ENCODE results near the gene PTGFRN.

Gene PTGFRN

DNA sequence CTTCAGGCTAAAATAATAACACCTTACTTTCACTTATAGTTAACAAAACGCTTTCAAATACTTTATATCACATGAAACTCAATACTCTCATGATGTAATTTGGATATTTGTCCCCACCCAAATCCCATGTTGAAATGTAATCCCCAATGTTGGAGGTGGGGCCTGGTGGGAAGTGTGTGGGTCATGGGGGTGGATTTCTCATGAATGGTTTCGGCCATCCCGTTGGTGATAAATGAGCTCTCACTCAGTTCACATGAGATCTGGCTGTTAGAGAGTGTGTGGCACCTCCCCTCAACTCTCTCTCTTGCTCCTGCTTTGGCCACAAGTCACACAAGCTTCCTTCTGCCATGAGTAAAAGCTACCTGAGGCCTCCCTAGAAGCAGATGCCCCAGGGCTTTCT is 22.5 kb upstream of the PTGFRN start:
- no peak for DNase-seq (ENCODE audit: extremely low read depth in 1 of 2, low read depth in 1 of 2)

DNA sequence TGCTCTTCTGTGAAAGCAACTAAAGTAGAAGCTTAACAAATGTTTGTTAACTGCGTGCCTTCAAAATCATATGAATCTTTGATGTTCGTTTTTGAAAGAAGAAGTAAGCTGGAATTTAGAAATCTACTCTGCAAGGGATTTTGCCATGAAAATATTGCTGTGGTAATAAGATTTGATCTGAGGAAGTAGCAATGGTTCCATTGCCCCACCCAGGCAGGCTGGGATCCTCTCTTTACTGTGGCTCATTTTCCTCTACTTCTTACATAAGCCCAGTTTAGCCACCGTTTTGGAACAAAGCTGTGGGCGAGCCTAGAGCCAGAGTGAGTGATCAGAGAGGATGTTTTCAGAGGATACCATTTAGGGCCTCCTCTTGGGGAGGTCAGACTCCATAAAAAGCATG is 20.3 kb upstream of the PTGFRN start:
- no peak for DNase-seq (ENCODE audit: extremely low read depth in 1 of 2, low read depth in 1 of 2)

DNA sequence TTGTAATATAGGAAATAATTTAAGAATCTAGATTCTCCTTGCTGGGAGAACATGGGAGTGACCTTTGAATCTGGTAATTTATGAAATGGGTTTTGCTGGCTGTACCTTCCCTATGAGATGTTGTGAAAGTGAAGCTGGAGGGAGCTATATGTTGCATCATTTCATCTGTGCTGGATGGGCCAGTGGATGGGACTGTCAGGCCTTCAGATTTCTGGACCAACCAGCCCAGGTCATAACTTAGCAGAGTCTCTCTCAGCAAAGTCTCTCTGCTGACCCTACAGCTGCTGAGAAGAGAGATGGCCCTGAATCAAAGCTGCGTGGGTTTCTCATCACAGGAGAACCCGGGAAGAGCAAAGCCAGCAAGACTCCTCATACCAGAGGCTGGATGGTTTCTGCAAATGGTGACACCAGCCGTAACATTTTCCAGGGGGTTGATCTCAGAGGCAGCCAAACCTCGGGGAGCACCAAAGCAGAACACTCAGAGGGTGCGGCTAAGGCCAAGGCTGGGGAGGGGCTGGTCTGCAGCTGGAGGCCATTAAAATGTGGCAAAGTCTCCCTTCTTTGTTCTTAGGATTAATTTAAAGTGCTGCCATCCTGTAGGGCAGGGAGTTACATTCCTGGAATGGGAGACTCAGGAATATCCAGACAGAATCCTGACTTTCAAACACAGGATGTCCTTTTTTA is 18.2 kb upstream of the PTGFRN start:
- no peak for DNase-seq (ENCODE audit: extremely low read depth in 1 of 2, low read depth in 1 of 2)

DNA sequence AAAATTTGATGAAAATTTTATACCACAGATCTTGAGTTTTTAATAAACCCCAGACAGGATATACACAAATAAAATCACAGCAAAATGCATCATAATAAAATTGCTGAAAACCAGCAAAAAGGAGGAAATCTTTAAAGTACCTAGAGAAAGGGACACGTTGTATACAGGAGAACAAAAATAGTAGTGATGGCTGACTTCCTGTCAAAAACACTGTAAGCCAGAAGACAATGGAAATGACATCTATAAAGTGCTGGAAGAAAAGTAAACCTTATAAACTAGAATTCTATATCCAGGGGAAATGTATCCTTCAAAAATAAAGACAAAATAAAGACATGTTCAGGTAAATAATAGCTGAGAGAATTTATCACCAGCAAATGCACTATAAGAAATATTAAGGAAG is 14.6 kb upstream of the PTGFRN start:
- DNase-seq (ENCODE audit: extremely low read depth in 1 of 2, low read depth in 1 of 2), result no peak

DNA sequence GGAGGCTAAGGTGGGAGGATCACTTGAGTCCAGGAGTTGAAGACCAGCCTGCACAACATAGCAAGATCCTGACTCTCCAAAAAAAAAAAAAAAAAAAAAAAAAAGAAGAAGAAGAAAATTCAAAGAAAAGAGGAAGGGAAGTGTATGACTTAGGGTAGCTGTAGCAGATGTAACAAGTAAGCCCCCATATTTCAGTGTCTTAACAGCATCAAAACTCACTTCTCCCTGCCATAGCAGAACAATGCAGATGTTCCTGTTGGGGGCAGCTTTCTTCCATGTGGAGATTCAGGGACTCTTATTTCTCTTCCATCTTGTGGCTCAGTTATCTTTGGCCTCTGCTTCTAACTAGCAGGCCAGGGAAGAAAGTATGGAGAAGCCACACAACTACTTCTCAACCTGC is 10.2 kb upstream of the PTGFRN start:
- DNase-seq (ENCODE audit: extremely low read depth in 1 of 2, low read depth in 1 of 2), result no peak

DNA sequence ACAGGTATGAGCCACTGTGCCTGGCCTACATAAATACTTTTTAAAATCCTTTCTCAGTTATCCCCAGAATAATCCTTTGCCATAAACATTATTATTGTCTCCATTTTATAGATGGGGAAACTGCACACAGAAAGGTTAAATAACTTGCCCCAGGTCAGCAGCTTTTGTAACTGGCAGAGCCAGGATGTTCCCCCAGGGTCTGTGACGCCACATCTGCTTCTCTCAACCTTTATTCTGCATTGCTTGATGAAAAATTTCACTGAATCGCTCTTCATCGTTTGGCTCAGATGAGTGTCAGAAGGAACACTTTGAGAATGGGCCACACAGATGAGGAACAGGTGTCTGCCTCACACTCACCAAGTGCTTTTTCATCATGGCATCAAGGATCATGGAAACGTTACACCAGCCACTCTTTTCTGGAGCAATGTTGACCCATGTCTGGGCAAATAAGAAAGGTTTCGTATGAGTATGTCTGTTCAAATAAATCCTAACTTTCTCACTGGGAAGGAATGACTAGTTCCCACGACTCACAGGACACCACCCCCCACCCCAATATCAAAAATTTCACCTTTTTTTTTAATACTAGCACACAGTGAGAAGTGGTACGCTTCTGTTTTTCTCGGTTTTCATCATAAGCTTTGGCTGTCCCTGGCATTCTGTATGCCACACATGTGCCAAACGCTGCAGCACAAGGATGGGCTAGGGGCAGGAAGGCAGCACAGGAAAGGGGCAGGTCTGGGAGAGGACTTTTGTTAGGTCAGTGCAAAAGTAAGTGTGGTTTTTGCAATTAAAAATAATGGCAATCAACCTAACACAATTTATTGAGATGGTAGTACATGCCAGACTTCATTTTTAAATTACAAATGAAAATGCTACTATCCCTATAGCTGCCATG is 9.0 kb upstream of the PTGFRN start:
- DNase-seq (ENCODE audit: extremely low read depth in 1 of 2, low read depth in 1 of 2), result no peak

DNA sequence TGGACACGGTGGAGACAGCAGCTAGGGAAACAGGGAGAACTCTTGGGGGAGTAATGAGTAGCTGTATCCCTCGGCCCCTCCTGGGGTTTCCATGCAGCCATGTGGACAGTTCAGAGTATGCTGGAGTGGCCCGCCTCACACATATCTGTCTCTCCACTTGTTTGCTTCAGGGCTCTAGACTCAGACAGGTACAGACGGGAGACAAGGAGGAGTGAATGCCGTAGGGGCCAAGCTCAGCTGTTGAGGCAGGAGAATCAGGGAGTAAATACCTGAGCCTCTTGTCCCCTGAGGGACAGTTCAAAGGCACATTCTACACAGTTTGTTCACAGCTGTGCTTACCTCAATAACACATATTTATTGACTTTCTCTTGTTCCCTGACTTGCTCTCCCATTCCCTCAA is 7.7 kb upstream of the PTGFRN start:
- no peak for DNase-seq (ENCODE audit: extremely low read depth in 1 of 2, low read depth in 1 of 2)

DNA sequence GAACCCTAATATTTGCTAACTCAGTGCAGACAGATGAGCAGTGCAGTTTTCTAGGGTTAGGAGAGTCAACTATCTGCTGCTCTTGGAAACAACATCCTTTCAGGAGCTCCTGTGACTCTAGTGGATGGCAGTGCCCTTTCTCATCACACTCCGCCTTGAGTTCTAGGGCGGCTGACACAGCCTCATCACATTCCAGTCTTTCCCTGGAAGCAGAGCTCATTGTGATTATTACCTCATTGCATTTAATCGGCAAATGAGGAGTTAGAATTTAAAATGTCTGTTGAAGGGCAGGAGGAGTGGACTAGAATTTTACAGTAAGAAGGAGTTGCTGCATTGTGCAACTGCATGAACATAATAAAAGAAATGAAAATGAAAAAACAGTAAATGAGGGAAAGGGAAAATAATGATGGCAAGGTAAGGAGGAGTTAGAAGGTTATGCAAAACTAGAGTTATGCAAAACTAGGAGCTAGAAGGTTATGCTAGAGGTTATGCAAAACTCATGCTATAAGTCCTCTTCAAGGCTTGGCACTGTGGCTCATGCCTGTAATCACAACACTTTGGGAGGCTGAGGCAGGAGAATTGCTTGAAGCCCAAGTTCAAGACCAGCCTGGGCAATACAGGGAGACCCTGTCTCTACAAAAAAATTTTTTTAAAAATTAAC is 6.9 kb upstream of the PTGFRN start:
- DNase-seq (ENCODE audit: extremely low read depth in 1 of 2, low read depth in 1 of 2), result no peak

DNA sequence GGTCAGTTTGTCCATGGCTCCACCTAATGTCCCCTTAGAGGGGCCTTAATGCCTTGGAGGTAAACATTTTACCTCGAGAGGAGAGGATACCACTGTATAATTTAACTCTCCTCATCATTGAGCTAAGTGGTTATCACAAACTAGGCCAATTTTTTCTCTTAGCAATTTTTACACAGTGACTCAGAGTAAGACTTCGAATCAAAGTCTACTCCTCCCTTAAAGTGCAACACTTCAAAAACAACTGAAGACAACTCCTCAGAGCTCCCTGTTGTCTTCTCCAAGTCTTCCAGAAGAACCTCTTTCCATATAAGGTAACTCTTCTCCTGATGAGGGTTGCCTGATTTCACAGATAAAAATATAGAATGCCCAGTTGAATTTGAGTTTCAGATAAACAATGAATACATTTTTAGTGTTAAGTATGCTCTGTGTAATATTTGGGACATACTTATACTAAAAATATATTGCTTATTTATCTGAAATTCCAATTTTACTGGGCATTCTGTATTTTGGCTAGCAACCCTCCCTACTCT is 4.9 kb upstream of the PTGFRN start:
- DNase-seq (ENCODE audit: extremely low read depth in 1 of 2, low read depth in 1 of 2), result no peak

DNA sequence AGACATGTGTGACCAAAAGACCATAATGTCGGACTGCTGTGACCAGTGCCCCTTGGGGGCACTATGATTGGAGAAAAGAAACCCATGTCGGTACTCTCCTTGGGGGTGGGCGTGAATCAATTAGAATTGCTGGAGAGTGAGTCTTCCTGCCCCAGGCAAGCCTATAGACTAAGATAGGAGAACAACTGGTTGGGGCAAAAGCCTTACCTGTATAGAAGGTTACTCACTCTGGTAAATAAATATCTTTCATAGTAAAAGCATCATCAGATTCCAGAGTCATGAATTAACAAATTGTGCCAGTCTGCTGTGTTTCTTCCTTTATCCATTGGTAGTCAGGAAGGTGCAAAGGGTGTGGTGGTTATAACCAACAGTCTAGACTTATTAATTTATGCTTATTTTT is 2.9 kb upstream of the PTGFRN start:
- DNase-seq (ENCODE audit: extremely low read depth in 1 of 2, low read depth in 1 of 2), result no peak

DNA sequence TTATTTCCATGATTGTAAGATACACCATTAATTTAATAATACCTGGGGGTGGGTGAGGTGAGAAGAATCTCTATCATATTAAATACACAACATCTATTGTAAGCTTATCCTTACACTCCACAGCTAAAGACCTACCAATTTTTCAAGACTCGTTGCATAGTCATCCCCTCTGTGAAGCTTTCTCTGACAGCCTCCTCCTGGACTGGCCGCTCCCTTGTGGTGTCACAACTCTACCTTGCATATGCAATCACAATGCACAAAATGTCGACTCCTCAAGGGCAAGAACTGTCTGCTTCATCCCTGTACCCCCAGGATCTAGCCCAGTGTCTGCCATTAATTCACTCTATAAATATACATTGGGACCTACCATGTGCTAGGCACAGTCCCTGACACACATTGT is 2.4 kb upstream of the PTGFRN start:
- no peak for DNase-seq (ENCODE audit: extremely low read depth in 1 of 2, low read depth in 1 of 2)

DNA sequence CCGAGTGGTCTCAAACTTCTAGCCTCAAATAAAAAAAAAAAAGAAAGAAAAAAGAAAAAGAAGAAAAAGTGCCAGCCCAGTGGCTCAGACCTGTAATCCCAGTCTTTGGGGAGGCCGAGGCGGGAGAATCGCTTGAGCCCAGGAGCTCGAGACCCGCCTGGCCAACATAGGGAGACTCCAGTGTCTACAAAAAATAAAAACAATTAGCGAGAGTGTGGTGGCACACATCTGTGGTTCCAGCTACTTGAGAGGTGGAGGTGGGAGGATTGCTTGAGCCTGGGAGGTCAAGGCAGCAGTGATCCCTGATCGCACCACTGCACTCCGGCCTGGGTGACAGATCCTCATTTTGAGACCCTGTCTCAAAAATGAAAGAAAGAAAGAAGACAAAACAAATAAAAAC is 1.4 kb upstream of the PTGFRN start:
- DNase-seq (ENCODE audit: extremely low read depth in 1 of 2, low read depth in 1 of 2), result no peak

DNA sequence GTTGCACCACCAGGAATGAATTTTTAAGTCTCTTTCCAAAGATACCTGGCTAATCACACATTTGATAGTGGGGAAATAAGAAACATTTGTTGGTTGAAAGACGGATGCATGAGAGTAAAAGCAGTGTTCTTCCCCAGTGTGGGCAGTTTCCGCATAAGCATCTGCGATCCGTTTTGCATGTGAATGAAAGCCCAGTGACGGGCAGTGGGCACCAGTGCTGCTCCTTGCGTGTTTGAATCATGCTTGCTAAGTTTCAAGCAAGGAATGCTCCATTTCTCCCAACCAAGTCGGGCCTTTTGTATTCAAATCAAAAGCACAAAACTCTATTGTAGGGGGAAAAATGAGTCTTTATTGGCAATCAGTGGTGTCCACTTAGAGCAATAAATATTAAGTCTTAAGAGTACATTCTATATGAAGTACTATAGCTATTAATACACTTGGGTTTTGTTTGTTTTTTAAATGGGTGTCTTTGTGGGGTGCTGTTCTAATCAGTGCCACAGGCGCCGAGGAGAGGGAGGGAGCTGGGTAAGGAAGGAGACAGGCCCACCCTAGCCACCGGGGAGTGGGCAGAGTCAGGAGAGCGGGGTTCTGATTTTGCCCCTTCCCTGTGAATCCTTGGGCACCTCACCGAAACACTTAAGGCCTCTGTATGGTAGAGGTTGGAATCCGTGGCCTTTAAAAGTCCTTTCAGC is 750 bp upstream of the PTGFRN start:
- no peak for DNase-seq (ENCODE audit: extremely low read depth in 1 of 2, low read depth in 1 of 2)

DNA sequence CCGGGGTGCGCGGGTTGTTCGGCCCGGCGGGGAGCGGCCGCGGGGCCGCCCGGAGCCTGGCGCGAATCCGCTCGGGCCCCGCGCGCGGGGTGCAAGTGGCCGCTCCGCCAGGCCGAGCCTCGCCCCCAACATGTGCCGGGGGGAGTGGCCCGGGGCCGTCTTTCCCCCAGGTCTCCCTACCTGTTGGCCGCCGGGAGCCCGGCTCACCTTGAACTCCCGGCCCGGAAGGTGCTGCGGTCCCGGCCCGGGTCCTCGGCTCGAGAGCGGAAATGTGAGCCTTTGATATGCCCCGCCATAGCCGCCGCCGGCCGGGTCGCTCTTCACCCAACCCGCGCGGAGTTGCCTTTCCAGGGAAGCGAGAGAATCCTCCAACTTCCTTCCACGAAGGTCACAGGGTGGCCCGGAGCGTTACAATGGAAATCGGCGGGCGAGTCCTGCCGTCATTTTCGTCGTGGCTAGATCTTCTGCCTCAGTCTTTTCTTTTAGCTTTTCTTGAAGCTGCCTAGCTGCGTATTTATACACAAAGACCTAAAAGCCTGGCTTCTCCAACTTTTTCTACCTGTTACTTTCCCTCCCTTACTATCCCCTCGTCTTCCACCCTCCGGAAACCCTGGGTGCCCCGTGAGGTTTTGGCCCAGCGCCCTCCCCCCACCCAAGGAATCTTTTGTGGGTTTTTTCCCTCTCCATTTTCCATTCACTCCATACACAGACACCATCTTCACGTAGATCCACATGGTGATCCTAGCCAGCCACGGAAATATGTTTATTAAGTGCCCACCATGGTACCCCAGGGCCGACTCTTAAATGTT is 867 bp downstream of the PTGFRN start:
- peak in 1 of 2 donors; percentile 11 for DNase-seq (ENCODE audit: extremely low read depth in 1 of 2, low read depth in 1 of 2)

DNA sequence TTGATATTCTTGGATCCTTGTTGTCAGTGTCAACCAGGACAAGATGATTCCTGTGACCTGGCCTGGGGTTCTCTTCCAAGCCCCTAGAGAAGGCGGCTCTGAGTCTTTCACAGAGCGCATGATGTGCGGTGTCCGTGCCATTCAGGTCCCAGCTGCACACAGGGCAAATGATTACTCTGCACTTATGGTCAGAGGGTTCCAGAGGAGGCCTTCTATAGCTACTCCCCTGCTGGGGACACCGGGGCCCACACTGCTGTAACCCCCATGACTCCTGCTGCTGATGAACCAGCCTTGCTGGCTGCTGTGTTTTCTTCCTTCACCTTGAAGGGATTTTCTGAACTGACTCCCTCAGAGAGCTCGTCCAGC is 1.5 kb downstream of the PTGFRN start:
- DNase-seq (ENCODE audit: extremely low read depth in 1 of 2, low read depth in 1 of 2), result no peak

DNA sequence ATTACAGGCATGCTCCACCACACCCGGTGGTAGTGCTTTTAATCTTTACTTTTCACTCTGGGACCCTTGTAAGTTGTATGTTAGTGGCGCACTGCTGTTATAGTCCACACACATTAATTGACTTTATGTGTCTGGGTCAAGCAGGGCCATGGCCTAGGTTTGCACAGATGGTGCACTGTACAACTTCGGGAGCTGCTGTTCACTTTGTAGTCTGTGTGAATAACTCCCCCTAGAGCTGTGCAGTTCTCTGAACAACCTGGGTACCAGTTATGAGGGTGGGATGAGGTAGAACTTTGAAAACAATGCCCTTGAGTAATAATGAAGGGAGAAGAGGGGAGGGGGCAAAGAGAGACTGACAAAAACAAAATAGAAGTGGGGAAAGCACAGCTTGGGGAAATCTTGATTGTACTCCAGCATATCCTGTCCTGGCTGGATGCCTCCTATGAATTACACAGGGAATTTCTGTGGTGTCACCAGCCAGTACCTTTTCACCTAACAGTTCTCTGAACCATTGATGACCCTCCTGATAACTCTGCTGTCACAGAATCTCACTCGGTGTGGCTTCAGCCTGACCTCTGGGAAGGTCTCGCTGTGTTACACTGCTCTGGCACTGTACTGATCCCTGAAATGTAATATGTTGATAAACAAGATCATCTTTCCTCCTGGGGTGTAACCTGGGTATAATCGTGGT is 2.2 kb downstream of the PTGFRN start:
- no peak for DNase-seq (ENCODE audit: extremely low read depth in 1 of 2, low read depth in 1 of 2)

DNA sequence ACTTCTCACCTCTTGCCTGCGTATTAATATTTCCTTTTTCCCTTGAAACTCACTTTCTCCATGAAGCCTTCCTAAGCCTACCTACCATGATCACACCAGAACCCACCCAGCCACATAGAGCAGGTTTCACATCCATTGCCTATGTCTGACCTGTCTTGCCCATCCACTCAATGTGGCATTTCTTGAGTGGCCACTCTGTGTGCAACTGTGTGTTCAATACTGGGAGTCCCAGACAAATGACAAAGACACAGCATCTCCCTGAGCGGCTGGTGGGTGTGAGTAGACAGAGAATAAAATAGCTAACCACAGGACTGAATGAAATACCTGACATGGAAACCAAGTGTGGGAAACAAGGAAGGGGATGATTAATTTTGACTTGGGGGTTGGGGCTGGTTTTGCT is 3.1 kb downstream of the PTGFRN start:
- no peak for DNase-seq (ENCODE audit: extremely low read depth in 1 of 2, low read depth in 1 of 2)

DNA sequence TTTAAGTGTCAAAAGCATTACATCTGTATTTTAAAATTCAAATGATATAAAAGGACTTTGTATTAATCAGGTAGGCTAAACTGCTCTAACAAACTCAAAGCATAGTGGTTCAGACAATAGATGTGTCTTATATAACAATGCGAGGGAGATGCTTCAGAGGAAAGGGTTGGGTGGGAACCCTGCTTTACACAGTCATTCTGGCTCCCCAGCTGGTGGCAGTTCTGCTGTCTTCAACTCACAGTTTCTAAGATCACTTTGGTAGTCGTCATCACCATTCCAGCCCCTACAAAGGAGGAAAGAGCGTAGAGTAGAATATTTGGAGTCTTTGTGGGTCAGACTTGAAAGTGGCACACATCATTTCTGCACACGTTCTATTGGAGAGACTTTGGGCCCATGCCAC is 4.2 kb downstream of the PTGFRN start:
- no peak for DNase-seq (ENCODE audit: extremely low read depth in 1 of 2, low read depth in 1 of 2)

DNA sequence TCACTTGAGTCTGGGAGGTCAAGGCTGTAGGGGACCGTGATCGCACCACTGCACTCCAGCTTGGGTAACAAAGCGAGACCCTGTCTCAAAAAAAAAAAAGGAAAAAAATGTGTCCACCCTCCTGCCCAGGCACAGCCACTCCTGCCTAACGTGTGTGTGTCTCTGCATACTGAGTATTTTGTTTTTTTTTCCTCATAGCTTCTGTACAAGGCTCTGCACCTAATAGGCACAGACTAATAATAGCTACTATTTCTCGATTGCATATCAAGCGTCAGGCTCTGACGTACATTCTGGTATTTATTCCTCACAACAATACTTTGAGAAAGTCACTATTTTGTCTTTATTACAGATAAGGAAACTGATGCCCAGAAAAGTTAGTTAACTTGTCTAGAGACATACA is 5.0 kb downstream of the PTGFRN start:
- no peak for DNase-seq (ENCODE audit: extremely low read depth in 1 of 2, low read depth in 1 of 2)
